Measurements from ENCODE around the gene SERF1B.
"Not testable (repeated sequence)": the region's sequence is repeated elsewhere in the genome, so short reads cannot be mapped to it uniquely, and the experiment has no call there.

SERF1B gene

GRCh38 chr5:70025106-70025844 lies at the start of gene SERF1B:
TSS of gene SERF1B (plus strand) at chr5:70025251. CDS start at chr5:70025452, 201 bp downstream.
- not testable (repeated sequence) for DNase-seq (ENCODE audit: low read depth, low spot score)

GRCh38 chr5:69991713-69992112 lies 33.3 kb upstream of the SERF1B start:
- DNase-seq (ENCODE audit: low read depth, low spot score), result not testable (repeated sequence)

- DNase-seq (ENCODE audit: low read depth, low spot score), result not testable (repeated sequence)
Measured at GRCh38 chr5:69995535-69995934, 29.5 kb upstream of the SERF1B start.

- DNase-seq (ENCODE audit: low read depth, low spot score), result not testable (repeated sequence)
Measured at GRCh38 chr5:70020660-70021059, 4.4 kb upstream of the SERF1B start.

- not testable (repeated sequence) for DNase-seq (ENCODE audit: low read depth, low spot score)
Measured at GRCh38 chr5:70025845-70026145, 744 bp downstream of the SERF1B start.

- DNase-seq (ENCODE audit: low read depth, low spot score), result not testable (repeated sequence)
Measured at GRCh38 chr5:70031204-70031603, 6.2 kb downstream of the SERF1B start.

- DNase-seq (ENCODE audit: low read depth, low spot score), result not testable (repeated sequence)
Measured at GRCh38 chr5:70041411-70041810, 16.4 kb downstream of the SERF1B start.

GRCh38 chr5:70049790-70050142 lies 24.7 kb downstream of the SERF1B start:
- not testable (repeated sequence) for DNase-seq (ENCODE audit: low read depth, low spot score)

- not testable (repeated sequence) for DNase-seq (ENCODE audit: low read depth, low spot score)
Measured at GRCh38 chr5:70056289-70056942, 31.4 kb downstream of the SERF1B start.

- not testable (repeated sequence) for DNase-seq (ENCODE audit: low read depth, low spot score)
Measured at GRCh38 chr5:70057140-70057539, 32.1 kb downstream of the SERF1B start.

GRCh38 chr5:70077632-70078031 lies 52.6 kb downstream of the SERF1B start:
- not testable (repeated sequence) for DNase-seq (ENCODE audit: low read depth, low spot score)

GRCh38 chr5:70088907-70089464 lies 63.9 kb downstream of the SERF1B start:
- DNase-seq (ENCODE audit: low read depth, low spot score), result not testable (repeated sequence)

- DNase-seq (ENCODE audit: low read depth, low spot score), result not testable (repeated sequence)
Measured at GRCh38 chr5:70091776-70092175, 66.7 kb downstream of the SERF1B start.

All from ELF-1 (cell line).